ENCODE measurements around the gene PAFAH2.

DNA sequence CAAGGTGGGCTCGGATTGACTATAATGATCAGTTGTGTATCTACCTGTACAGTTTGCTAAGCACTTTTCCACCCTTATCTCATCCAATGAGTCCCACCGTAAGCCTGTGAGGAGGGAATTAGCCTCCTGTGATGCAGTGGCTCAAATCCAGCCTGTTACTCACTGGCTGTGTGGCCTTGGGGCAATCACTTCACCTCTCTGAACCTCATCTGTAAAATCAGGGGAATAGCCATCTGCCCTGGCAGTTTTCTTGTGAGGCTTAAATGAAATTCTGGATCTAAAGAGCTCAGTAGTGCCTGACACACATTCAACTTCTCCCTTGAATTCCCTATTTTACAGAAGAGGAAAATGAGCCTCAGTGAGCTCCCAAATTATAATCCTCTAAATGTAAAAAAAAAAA lies 16.3 kb upstream of the PAFAH2 start:
- TF ChIP-seq, protein P1, sequence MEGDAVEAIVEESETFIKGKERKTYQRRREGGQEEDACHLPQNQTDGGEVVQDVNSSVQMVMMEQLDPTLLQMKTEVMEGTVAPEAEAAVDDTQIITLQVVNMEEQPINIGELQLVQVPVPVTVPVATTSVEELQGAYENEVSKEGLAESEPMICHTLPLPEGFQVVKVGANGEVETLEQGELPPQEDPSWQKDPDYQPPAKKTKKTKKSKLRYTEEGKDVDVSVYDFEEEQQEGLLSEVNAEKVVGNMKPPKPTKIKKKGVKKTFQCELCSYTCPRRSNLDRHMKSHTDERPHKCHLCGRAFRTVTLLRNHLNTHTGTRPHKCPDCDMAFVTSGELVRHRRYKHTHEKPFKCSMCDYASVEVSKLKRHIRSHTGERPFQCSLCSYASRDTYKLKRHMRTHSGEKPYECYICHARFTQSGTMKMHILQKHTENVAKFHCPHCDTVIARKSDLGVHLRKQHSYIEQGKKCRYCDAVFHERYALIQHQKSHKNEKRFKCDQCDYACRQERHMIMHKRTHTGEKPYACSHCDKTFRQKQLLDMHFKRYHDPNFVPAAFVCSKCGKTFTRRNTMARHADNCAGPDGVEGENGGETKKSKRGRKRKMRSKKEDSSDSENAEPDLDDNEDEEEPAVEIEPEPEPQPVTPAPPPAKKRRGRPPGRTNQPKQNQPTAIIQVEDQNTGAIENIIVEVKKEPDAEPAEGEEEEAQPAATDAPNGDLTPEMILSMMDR (IDR thresholded peaks at IDR 0.05; ENCODE audit: insufficient read depth, low read length): no peak
- TF ChIP-seq POLR2AphosphoS5 (IDR thresholded peaks at IDR 0.05; ENCODE audit: low read depth): no peak
- no peak for TF ChIP-seq REST (IDR thresholded peaks at IDR 0.05; ENCODE audit: insufficient replicate concordance, low read depth)
- no peak for TF ChIP-seq GABPA (IDR thresholded peaks at IDR 0.05; ENCODE audit: low read depth)

Data from HL-60 (cell line).